Thyroid gland (tissue), 4 donors: ENCODE data around the gene EFNA5.

ENCODE experiments used
- CTCF ChIP-seq, 6 experiments: fragments of 200-600 bp in 3 of 6; fragments of 450-650 bp in 3 of 6; sonication (generic) in 3 of 6; IDR thresholded peaks; one replicate each; pipeline ENCODE4 v1.5.1; 2016 to 2019; ENCODE audit warnings: antibody characterized with exemption in 6 of 6, mild to moderate bottlenecking in 2 of 6, inconsistent platforms in 1 of 6, moderate library complexity in 1 of 6
- POLR2A ChIP-seq, 2 donors: fragments of 450-650 bp; IDR thresholded peaks; one replicate each; pipeline ENCODE4 v1.6.1; 2017; ENCODE audit warnings: antibody characterized with exemption in 2 of 2, mild to moderate bottlenecking in 2 of 2, moderate library complexity in 1 of 2

- TF ChIP-seq POLR2A (IDR thresholded peaks at IDR 0.05) (no peak), CTCF (IDR thresholded peaks at IDR 0.05) (no peak)
Observed at GRCh38 chr5:107564931-107565372, 105.8 kb downstream of the EFNA5 start.
